ENCODE measurements around the gene SORT1.

- no peak for TF ChIP-seq CTCF (conservative IDR thresholded peaks at IDR 0.05; ENCODE audit: low read length)
- no peak for TF ChIP-seq EZH2phosphoT487 (IDR thresholded peaks at IDR 0.05; ENCODE audit: borderline replicate concordance, low read depth, low read length)
Observed at GRCh38 chr1:109391626-109392025, 6.1 kb downstream of the SORT1 start.
